Measurements from ENCODE around the gene THEMIS2. TPM values are rescaled to one million over a fixed set of nuclear protein-coding genes. Genes with fewer than 3 reads are reported as not detected.
A peak's percentile ranks its signal among the peaks of the same experiment; 100 is the strongest.

THEMIS2 gene
- total and polyA plus RNA-seq, 2 of the 13 experiments (the other 11 are each of a cell fraction or from before 2014, with no cell fraction given) = 0.38 to 1.5 TPM

GRCh38 chr1:27830621-27831440 is 41.5 kb upstream of the THEMIS2 start, which contains the start of gene PPP1R8 (continued):
- TF ChIP-seq AHDC1 (CRISPR knock-in tag; IDR thresholded peaks at IDR 0.05; ENCODE audit: borderline replicate concordance) (peak; percentile 67; the same call in 1 of the 2 replicates), ZNF766 (CRISPR knock-in tag; IDR thresholded peaks at IDR 0.05; ENCODE audit: borderline replicate concordance) (no peak), TEAD3 (CRISPR knock-in tag; optimal IDR thresholded peaks at IDR 0.05; ENCODE audit: borderline replicate concordance) (peak; percentile 61), ZFP62 (CRISPR knock-in tag; IDR thresholded peaks at IDR 0.05) (no peak), NFKBIZ (CRISPR knock-in tag; IDR thresholded peaks at IDR 0.05) (no peak), CSRNP1 (CRISPR knock-in tag; IDR thresholded peaks at IDR 0.05) (no peak), ZNF878 (CRISPR knock-in tag; IDR thresholded peaks at IDR 0.05) (peak; percentile 74; the same call in 1 of the 2 replicates), NFKB2 (CRISPR knock-in tag; IDR thresholded peaks at IDR 0.05; ENCODE audit: borderline replicate concordance) (peak; percentile 61; the same call in 1 of the 2 replicates), ATF7 (IDR thresholded peaks at IDR 0.05) (no peak), ATF7 (CRISPR knock-in tag; IDR thresholded peaks at IDR 0.05) (no peak), ZNF543 (CRISPR knock-in tag; IDR thresholded peaks at IDR 0.05) (no peak), SALL1 (CRISPR knock-in tag; IDR thresholded peaks at IDR 0.05) (peak; percentile 71), RCOR2 (CRISPR knock-in tag; IDR thresholded peaks at IDR 0.05) (peak; percentile 40; the same call in 1 of the 2 replicates), HOXA7 (CRISPR knock-in tag; IDR thresholded peaks at IDR 0.05) (no peak), POLR2AphosphoS5 (IDR thresholded peaks at IDR 0.05; ENCODE audit: low read depth, low read length) (peak; percentile 97), STAG1 (CRISPR knock-in tag; IDR thresholded peaks at IDR 0.05) (peak; percentile 4; the same call in 1 of the 2 replicates), XRCC5 (optimal IDR thresholded peaks at IDR 0.05; ENCODE audit: low read length) (peak; percentile 14)

Data from HepG2 (cell line).